T-helper 2 cell treated with Interferon-gamma antibody and Interleukin-4, amounts not matched to agents 5 μg/mL and 100 μg/mL, for 36 hours (primary cell): Measurements from ENCODE around the gene RNF126.
"Not testable (repeated sequence)": the region's sequence is repeated elsewhere in the genome, so short reads cannot be mapped to it uniquely, and the experiment has no call there.

Source experiments
- DNase-seq: peaks from one replicate; pipeline ENCODE4 v3.0.0; 2021; ENCODE audit warnings: low spot score
- H3K27ac Mint-ChIP-seq: one replicate; pipeline ENCODE4 v1.8.0; 2021; ENCODE audit warnings: mild to moderate bottlenecking, mixed read lengths
- H3K27me3 Mint-ChIP-seq: one replicate; pipeline ENCODE4 v1.8.0; 2021; ENCODE audit warnings: low read depth, mixed read lengths
- H3K36me3 Mint-ChIP-seq: one replicate; pipeline ENCODE4 v1.8.0; 2021; ENCODE audit warnings: low read depth, mixed read lengths
- H3K4me1 Mint-ChIP-seq: one replicate; pipeline ENCODE4 v1.8.0; 2021; ENCODE audit warnings: low read depth, mixed read lengths
- H3K4me3 Mint-ChIP-seq: one replicate; pipeline ENCODE4 v1.8.0; 2022; ENCODE audit warnings: mild to moderate bottlenecking, moderate library complexity, mixed read lengths
- H3K9me3 Mint-ChIP-seq: one replicate; pipeline ENCODE4 v1.8.0; 2021; ENCODE audit warnings: mixed read lengths

Gene RNF126

GRCh38 chr19:678791-679388 is 15.9 kb upstream of the RNF126 start:
- Mint-ChIP-seq H3K4me3 (peak overlapping the region; percentile 71), H3K27me3 (peaks cover 10% of the 10 kb centered on the region), H3K36me3 (no peaks in the 10 kb centered on the region), H3K4me1 (peaks cover 4% of the 10 kb centered on the region), H3K9me3 (no peaks in the 10 kb centered on the region), H3K27ac (peak overlapping the region; percentile 62)
- no peak for DNase-seq

DNA sequence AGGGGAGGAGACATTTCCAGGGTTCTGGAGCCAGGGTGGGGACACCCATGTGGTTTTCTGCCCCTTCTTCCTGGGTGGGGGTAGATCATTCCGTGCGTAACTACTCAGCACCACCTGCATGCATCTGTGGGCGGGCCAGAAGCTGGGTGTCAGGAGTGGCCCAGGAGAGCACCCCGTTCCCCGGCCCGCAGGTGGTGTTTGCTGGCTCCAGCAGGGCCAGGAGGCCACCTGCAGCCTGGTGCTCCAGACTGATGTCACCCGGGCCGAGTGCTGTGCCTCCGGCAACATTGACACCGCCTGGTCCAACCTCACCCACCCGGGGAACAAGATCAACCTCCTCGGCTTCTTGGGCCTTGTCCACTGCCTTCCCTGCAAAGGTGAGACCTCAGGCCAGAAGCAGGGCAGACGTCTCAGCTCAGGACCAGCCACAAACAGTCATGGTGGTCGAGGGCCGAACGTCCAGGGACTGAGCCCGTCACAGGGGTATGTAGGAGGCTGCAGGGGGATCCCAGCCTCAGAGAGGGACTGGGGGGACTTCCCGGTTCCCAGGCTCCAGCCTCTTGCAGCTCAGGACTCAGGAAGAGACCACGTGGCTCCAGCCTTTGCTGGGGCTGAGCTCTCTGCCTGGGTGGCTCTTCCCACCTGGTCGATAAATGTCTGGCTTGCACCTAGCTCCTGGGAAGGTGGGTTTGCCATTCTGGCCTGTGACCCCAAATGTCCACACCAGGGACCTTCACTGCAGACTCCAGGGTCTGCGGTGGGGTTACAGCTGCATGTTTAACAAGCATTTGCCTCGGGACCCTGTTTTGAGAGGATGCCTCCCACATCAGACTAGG is 14.8 kb upstream of the RNF126 start:
- peaks cover 4% of the 10 kb centered on the region for H3K4me1 Mint-ChIP-seq
- peaks cover 14% of the 10 kb centered on the region for H3K27me3 Mint-ChIP-seq
- no peak for DNase-seq
- no peaks in the 10 kb centered on the region for H3K9me3 Mint-ChIP-seq
- H3K27ac Mint-ChIP-seq = no peak overlapping the region
- no peaks in the 10 kb centered on the region for H3K36me3 Mint-ChIP-seq
- no peak overlapping the region for H3K4me3 Mint-ChIP-seq

DNA sequence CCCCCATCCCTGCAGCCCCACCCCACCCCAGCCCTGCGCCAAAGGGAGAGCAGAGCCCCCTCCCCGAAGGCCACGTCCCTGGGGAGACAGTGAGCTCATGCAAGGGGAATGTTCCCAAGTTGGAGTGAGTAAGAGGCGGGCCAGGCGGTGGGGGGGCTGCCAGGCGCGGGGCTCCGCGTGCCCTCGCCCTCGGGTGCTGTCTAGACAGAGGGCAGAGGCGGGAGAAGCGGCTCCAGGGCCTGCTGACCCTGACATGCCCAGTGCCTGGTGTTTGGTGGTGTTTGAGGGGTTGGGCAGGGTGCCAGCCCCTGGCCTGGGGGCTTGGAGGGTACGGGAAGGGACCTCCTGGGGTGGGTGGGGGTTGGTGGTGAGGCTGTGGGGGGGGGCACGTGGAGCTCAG is 14.2 kb upstream of the RNF126 start:
- no peak for DNase-seq
- Mint-ChIP-seq H3K27me3 (peaks cover 14% of the 10 kb centered on the region), H3K4me1 (peaks cover 4% of the 10 kb centered on the region)

DNA sequence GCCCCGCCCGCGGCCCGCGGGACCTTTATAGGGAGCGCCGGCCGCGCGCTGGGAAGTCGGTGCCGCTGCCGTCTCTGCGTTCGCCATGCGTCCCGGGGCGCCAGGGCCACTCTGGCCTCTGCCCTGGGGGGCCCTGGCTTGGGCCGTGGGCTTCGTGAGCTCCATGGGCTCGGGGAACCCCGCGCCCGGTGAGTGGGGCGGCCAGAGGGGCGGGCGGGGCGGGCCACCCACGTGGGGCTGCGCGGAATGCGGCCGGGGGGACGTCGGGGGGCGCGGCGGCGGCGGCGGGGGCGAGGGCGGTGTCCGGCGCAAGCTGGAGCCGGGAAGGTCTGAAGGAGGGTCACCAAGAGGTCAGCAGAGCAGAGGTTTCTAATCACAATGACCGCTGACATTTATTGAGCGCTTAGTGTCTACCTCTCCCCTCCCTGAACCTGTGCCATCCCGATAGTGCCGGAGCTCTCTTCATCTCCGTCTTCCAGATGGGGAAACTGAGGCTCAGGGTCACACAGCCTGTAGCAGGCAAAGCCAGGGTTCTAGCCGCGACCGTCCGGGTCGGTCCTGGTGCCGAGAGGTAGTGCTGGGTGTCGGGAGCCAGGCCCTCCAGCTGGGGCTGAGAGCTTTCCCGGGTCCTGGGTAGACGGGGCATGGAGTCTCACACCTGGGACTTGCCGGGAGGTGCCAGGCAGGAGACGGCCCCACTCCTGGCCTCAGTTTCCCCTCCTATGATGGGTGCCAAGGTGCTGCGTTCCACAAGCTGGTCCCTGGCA is 13.5 kb upstream of the RNF126 start, which contains the start of gene FSTL3:
Gene FSTL3 (plus strand): TSS at position 54 of the 767 bp plus-strand sequence. CDS start 32 bp downstream, at position 86.
- peaks cover 4% of the 10 kb centered on the region for H3K4me1 Mint-ChIP-seq
- H3K9me3 Mint-ChIP-seq = no peaks in the 10 kb centered on the region
- no peak within 1 kb of the TSS for H3K4me3 Mint-ChIP-seq
- H3K27ac Mint-ChIP-seq = no peak within 1 kb of the TSS
- H3K36me3 Mint-ChIP-seq = no peaks in the 10 kb centered on the region
- peaks cover 14% of the 10 kb centered on the region for H3K27me3 Mint-ChIP-seq
- DNase-seq = no peak

More for the DNA sequence above, 14.2 kb upstream of the RNF126 start:
- Mint-ChIP-seq H3K36me3 (no peaks in the 10 kb centered on the region), H3K9me3 (no peaks in the 10 kb centered on the region), H3K4me3 (no peak overlapping the region), H3K27ac (no peak overlapping the region)

DNA sequence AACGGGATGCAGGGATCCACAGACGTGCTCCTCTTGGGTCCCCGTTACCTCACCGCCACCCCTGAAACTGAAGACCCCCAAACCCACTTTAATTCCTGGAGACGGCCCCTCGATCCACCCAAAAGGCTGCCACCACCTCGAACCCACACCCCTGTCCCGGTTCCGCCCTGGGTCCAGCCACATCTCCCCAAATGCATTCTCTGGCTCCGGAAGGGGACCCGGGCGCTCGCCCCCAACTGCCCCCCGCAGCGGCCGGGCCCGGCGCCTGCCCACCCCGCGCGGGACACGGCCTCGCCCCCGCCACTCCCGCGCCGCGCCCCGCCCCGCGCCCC is 13.0 kb upstream of the RNF126 start:
- DNase-seq = no peak
- Mint-ChIP-seq H3K4me1 (peaks cover 4% of the 10 kb centered on the region), H3K9me3 (no peaks in the 10 kb centered on the region), H3K4me3 (no peak overlapping the region), H3K27me3 (peaks cover 14% of the 10 kb centered on the region), H3K27ac (no peak overlapping the region), H3K36me3 (no peaks in the 10 kb centered on the region)

- H3K4me1 Mint-ChIP-seq = peaks cover 2% of the 10 kb centered on the region
- no peaks in the 10 kb centered on the region for H3K36me3 Mint-ChIP-seq
- no peak overlapping the region for H3K4me3 Mint-ChIP-seq
- no peak for DNase-seq
- peaks cover 14% of the 10 kb centered on the region for H3K27me3 Mint-ChIP-seq
- H3K27ac Mint-ChIP-seq = no peak overlapping the region
- H3K9me3 Mint-ChIP-seq = no peaks in the 10 kb centered on the region
Observed at GRCh38 chr19:674282-675151, 11.5 kb upstream of the RNF126 start.

- H3K4me3 Mint-ChIP-seq = no peak overlapping the region
- no peaks in the 10 kb centered on the region for H3K4me1 Mint-ChIP-seq
Observed at GRCh38 chr19:670609-671075, 7.6 kb upstream of the RNF126 start.

GRCh38 chr19:668675-669434 is 5.8 kb upstream of the RNF126 start:
- not testable (repeated sequence) for H3K36me3 Mint-ChIP-seq, H3K27ac Mint-ChIP-seq

More at GRCh38 chr19:670609-671075, 7.6 kb upstream of the RNF126 start:
- H3K27me3 Mint-ChIP-seq = peaks cover 19% of the 10 kb centered on the region
- H3K27ac Mint-ChIP-seq = no peak overlapping the region
- no peaks in the 10 kb centered on the region for H3K9me3 Mint-ChIP-seq
- H3K36me3 Mint-ChIP-seq = no peaks in the 10 kb centered on the region
- DNase-seq = no peak

DNA sequence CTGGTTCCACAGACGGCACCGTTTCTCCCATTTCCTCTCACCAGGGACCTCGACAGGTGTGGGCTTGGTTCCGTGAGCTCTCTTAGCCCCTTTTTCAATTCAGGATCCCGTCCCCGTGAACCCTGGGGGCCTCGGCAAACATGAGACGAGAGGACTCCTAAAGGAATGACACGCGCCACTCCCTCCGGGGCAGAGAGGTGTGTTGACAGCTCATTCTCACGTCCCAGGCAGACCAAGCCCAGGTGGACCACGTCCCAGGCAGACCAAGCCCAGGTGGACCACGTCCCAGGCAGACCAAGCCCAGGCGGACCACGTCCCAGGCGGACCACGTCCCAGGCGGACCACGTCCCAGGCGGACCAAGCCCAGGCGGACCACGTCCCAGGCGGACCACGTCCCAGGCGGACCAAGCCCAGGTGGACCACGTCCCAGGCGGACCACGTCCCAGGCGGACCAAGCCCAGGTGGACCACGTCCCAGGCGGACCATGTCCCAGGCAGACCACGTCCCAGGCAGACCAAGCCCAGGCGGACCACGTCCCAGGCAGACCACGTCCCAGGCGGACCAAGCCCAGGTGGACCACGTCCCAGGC is 4.1 kb upstream of the RNF126 start:
- not testable (repeated sequence) for H3K27me3 Mint-ChIP-seq, H3K9me3 Mint-ChIP-seq, H3K36me3 Mint-ChIP-seq, H3K4me1 Mint-ChIP-seq, H3K4me3 Mint-ChIP-seq, H3K27ac Mint-ChIP-seq, DNase-seq

More at GRCh38 chr19:668675-669434, 5.8 kb upstream of the RNF126 start:
- H3K27me3 Mint-ChIP-seq = peaks cover 11% of the 10 kb centered on the region
- DNase-seq, H3K4me3 Mint-ChIP-seq, H3K4me1 Mint-ChIP-seq, H3K9me3 Mint-ChIP-seq: not testable (repeated sequence)

DNA sequence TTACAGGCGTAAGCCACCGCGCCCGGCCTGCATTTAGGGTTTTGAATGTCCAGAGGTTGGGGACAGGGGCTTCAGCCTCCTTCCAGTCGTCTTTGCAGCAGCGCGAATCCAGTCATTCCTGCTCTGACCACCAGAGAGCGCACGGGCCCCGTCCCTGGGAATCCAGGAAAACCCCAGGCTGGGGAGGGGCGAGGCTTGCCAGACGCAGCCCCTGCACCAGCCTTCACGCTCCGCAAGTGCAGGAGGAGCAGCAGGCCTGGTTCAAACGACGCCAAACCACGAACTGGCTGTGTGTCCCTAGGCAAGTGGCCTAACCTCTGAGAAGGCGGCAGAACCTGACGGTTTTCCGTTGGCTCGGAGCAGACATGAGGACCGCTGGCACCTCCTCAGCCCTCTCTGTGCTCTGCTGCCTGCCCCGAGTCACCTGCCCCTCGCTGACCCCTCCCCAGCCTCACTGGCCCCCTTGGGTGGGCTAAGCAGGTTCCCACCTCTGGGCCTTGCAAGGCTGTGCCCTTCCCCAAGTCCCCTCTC is 2.0 kb upstream of the RNF126 start:
- Mint-ChIP-seq H3K9me3 (no peaks in the 10 kb centered on the region), H3K36me3 (peaks cover 14% of the 10 kb centered on the region), H3K27me3 (peaks cover 8% of the 10 kb centered on the region), H3K4me3 (peak overlapping the region; percentile 18), H3K27ac (peak overlapping the region; percentile 60), H3K4me1 (peaks cover 12% of the 10 kb centered on the region)
- peak; percentile 78 for DNase-seq

DNA sequence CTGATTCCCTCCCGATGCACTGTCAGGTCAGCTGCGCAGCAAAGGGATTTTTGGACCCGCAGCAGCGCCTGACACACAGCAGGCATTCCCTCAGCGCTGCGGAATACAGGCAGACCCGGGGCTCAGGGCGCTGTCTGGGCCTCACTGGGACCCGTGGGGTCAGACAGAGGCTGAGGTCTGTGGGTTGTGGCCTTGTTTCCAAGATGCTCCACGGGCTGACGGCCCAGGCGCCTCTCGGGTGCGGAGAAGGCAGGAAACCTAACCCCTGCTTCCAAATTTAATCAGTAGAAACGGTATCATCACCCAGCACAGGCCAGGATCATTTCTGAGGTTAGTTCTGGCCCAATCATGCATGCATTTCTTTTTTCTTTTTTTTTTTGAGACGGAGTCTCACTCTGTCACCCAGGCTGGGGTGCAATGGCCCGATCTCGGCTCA is 686 bp upstream of the RNF126 start:
- peaks cover 12% of the 10 kb centered on the region for H3K4me1 Mint-ChIP-seq
- no peak for DNase-seq
- peak overlapping the region; percentile 84 for H3K4me3 Mint-ChIP-seq
- no peaks in the 10 kb centered on the region for H3K9me3 Mint-ChIP-seq
- peaks cover 14% of the 10 kb centered on the region for H3K36me3 Mint-ChIP-seq
- peaks cover 5% of the 10 kb centered on the region for H3K27me3 Mint-ChIP-seq
- H3K27ac Mint-ChIP-seq = peak overlapping the region; percentile 86

GRCh38 chr19:662207-662961 is 630 bp downstream of the RNF126 start:
- no peaks in the 10 kb centered on the region for H3K9me3 Mint-ChIP-seq
- peak overlapping the region; percentile 95 for H3K4me3 Mint-ChIP-seq

More at GRCh38 chr19:662207-662961, 630 bp downstream of the RNF126 start:
- Mint-ChIP-seq H3K36me3 (peaks cover 14% of the 10 kb centered on the region), H3K27me3 (no peaks in the 10 kb centered on the region), H3K4me1 (peaks cover 12% of the 10 kb centered on the region), H3K27ac (peak overlapping the region; percentile 95)
- DNase-seq = peak; percentile 69
